ENCODE measurements around the gene PRKN.

The PRKN gene

GRCh38 chr6:162190981-162191380 lies 536.6 kb downstream of the PRKN start:
- Histone ChIP-seq H3K9ac (ENCODE audit: low read depth, low read length) (no peak overlapping the region), H3K27ac (ENCODE audit: low read length) (no peak overlapping the region), H3K4me3 (ENCODE audit: low read length) (no peak overlapping the region), H3K27me3 (ENCODE audit: insufficient read depth, low read length) (no peaks in the 10 kb centered on the region), H3K9me3 (ENCODE audit: insufficient read depth, low read depth, low read length) (no peaks in the 10 kb centered on the region), H3K4me1 (ENCODE audit: insufficient read depth, low read length) (no peaks in the 10 kb centered on the region), H3K36me3 (ENCODE audit: insufficient read depth, low read depth, low read length) (no peaks in the 10 kb centered on the region)

- H3K9me3 ChIP-seq (ENCODE audit: insufficient read depth, low read depth, low read length) = no peaks in the 10 kb centered on the region
Observed at GRCh38 chr6:162187168-162187935, 540.2 kb downstream of the PRKN start.

DNA sequence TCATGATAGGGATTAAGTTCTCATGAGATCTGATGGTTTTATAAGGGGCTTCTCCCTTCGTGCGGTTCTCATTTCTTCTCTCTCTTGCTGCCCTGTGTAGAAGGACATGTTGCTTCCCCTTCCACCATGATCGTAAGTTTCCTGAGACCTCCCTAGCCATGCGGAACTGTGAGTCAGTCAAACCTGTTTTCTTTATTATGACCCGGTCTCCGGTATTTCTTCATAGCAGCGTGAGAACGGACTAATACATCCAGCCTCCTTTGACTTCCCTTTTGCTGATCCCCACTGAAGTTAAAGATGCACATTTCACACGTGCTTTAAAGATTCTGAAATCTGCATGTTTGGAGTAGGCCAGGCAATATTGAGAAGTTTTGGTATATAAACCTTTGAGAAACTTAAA lies 543.1 kb downstream of the PRKN start:
- Histone ChIP-seq H3K9ac (ENCODE audit: low read depth, low read length) (no peak overlapping the region), H3K36me3 (ENCODE audit: insufficient read depth, low read depth, low read length) (no peaks in the 10 kb centered on the region), H3K27ac (ENCODE audit: low read length) (no peak overlapping the region), H3K9me3 (ENCODE audit: insufficient read depth, low read depth, low read length) (no peaks in the 10 kb centered on the region), H3K4me1 (ENCODE audit: insufficient read depth, low read length) (no peaks in the 10 kb centered on the region), H3K4me3 (ENCODE audit: low read length) (no peak overlapping the region), H3K27me3 (ENCODE audit: insufficient read depth, low read length) (no peaks in the 10 kb centered on the region)

More at GRCh38 chr6:162187168-162187935, 540.2 kb downstream of the PRKN start:
- H3K36me3 ChIP-seq (ENCODE audit: insufficient read depth, low read depth, low read length) = no peaks in the 10 kb centered on the region
- no peaks in the 10 kb centered on the region for H3K4me1 ChIP-seq (ENCODE audit: insufficient read depth, low read length)
- no peak overlapping the region for H3K9ac ChIP-seq (ENCODE audit: low read depth, low read length)
- no peak overlapping the region for H3K4me3 ChIP-seq (ENCODE audit: low read length)
- H3K27ac ChIP-seq (ENCODE audit: low read length) = no peak overlapping the region
- no peaks in the 10 kb centered on the region for H3K27me3 ChIP-seq (ENCODE audit: insufficient read depth, low read length)

- H3K36me3 ChIP-seq (ENCODE audit: insufficient read depth, low read depth, low read length) = no peaks in the 10 kb centered on the region
- H3K4me3 ChIP-seq (ENCODE audit: low read length) = no peak overlapping the region
- no peak overlapping the region for H3K27ac ChIP-seq (ENCODE audit: low read length)
- no peaks in the 10 kb centered on the region for H3K9me3 ChIP-seq (ENCODE audit: insufficient read depth, low read depth, low read length)
- H3K9ac ChIP-seq (ENCODE audit: low read depth, low read length) = no peak overlapping the region
- H3K4me1 ChIP-seq (ENCODE audit: insufficient read depth, low read length) = no peaks in the 10 kb centered on the region
- no peaks in the 10 kb centered on the region for H3K27me3 ChIP-seq (ENCODE audit: insufficient read depth, low read length)
Observed at GRCh38 chr6:162181741-162182401, 545.7 kb downstream of the PRKN start.

DNA sequence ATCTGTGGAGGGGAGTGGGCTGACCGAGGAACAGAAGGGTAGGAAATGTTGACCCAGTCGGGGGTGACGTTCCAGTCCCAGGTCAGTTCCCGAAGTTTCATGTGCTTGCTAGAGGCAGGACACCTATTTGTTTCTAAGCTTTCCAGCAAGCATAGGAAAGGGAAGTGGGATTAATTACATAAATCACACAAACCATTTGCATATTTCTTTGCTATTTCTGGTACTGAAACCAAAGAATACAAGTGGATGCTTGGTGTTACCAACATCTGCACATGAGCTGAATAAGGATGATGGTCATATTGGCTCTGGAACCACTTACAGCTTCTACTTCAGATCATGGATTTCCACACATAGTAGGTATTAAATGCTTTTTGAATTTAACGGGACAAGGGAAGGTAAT lies 546.5 kb downstream of the PRKN start:
- H3K9me3 ChIP-seq (ENCODE audit: insufficient read depth, low read depth, low read length) = no peaks in the 10 kb centered on the region
- no peaks in the 10 kb centered on the region for H3K27me3 ChIP-seq (ENCODE audit: insufficient read depth, low read length)
- no peak overlapping the region for H3K27ac ChIP-seq (ENCODE audit: low read length)

GRCh38 chr6:162179196-162179951 lies 548.2 kb downstream of the PRKN start:
- Histone ChIP-seq H3K27me3 (ENCODE audit: insufficient read depth, low read length) (no peaks in the 10 kb centered on the region), H3K27ac (ENCODE audit: low read length) (no peak overlapping the region), H3K4me1 (ENCODE audit: insufficient read depth, low read length) (no peaks in the 10 kb centered on the region), H3K9ac (ENCODE audit: low read depth, low read length) (no peak overlapping the region), H3K9me3 (ENCODE audit: insufficient read depth, low read depth, low read length) (no peaks in the 10 kb centered on the region), H3K36me3 (ENCODE audit: insufficient read depth, low read depth, low read length) (no peaks in the 10 kb centered on the region), H3K4me3 (ENCODE audit: low read length) (no peak overlapping the region)

More for the DNA sequence above, 546.5 kb downstream of the PRKN start:
- Histone ChIP-seq H3K4me3 (ENCODE audit: low read length) (no peak overlapping the region), H3K36me3 (ENCODE audit: insufficient read depth, low read depth, low read length) (no peaks in the 10 kb centered on the region), H3K4me1 (ENCODE audit: insufficient read depth, low read length) (no peaks in the 10 kb centered on the region), H3K9ac (ENCODE audit: low read depth, low read length) (no peak overlapping the region)

- Histone ChIP-seq H3K9me3 (ENCODE audit: insufficient read depth, low read depth, low read length) (no peaks in the 10 kb centered on the region), H3K27me3 (ENCODE audit: insufficient read depth, low read length) (no peaks in the 10 kb centered on the region), H3K4me3 (ENCODE audit: low read length) (no peak overlapping the region), H3K27ac (ENCODE audit: low read length) (no peak overlapping the region), H3K4me1 (ENCODE audit: insufficient read depth, low read length) (no peaks in the 10 kb centered on the region), H3K36me3 (ENCODE audit: insufficient read depth, low read depth, low read length) (no peaks in the 10 kb centered on the region), H3K9ac (ENCODE audit: low read depth, low read length) (no peak overlapping the region)
Observed at GRCh38 chr6:162178666-162179065, 548.9 kb downstream of the PRKN start.

DNA sequence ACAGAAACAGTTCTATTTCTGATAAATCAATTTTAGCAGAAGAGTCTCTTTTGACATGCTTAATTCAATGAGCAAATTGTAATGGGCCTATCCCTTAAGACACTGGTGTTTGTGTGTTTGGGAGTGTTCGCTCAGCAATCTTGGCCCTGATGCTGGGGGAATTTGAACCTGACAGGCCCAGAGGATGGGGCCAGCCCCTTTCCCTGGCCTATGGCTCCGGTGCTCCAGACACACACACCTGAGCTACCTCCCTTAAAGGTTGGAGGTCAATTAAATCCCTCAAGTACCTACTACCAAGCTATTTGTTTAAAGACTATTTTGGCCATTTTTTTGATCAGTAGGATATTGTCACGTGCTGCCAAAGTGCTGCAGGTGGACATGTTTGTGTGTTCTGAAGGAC lies 549.3 kb downstream of the PRKN start:
- H3K27me3 ChIP-seq (ENCODE audit: insufficient read depth, low read length) = no peaks in the 10 kb centered on the region
- no peaks in the 10 kb centered on the region for H3K4me1 ChIP-seq (ENCODE audit: insufficient read depth, low read length)
- no peaks in the 10 kb centered on the region for H3K9me3 ChIP-seq (ENCODE audit: insufficient read depth, low read depth, low read length)
- no peak overlapping the region for H3K9ac ChIP-seq (ENCODE audit: low read depth, low read length)
- H3K36me3 ChIP-seq (ENCODE audit: insufficient read depth, low read depth, low read length) = no peaks in the 10 kb centered on the region
- no peak overlapping the region for H3K4me3 ChIP-seq (ENCODE audit: low read length)
- H3K27ac ChIP-seq (ENCODE audit: low read length) = no peak overlapping the region

DNA sequence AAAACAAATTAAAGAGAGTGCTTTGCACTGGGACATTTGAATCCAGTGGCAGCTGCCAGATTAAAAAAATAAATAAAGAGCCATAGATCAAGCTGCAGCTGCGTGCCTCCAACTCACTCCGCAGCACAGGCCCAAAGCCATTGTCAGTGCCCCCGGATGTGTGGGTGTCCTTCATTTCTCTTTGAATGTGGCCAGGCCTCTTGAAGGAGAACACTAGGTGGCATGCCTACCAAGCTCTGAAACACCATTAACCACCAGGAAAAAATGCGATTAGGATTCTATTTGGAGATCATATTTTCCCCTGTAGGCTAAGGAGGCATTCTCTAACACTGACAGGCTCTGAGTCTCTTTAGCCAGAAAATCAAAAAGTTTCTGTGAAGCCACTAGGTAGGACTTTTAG lies 549.8 kb downstream of the PRKN start:
- H3K9ac ChIP-seq (ENCODE audit: low read depth, low read length) = no peak overlapping the region
- H3K9me3 ChIP-seq (ENCODE audit: insufficient read depth, low read depth, low read length) = no peaks in the 10 kb centered on the region
- no peaks in the 10 kb centered on the region for H3K36me3 ChIP-seq (ENCODE audit: insufficient read depth, low read depth, low read length)
- H3K4me3 ChIP-seq (ENCODE audit: low read length) = no peak overlapping the region
- H3K27me3 ChIP-seq (ENCODE audit: insufficient read depth, low read length) = no peaks in the 10 kb centered on the region
- no peaks in the 10 kb centered on the region for H3K4me1 ChIP-seq (ENCODE audit: insufficient read depth, low read length)
- no peak overlapping the region for H3K27ac ChIP-seq (ENCODE audit: low read length)

DNA sequence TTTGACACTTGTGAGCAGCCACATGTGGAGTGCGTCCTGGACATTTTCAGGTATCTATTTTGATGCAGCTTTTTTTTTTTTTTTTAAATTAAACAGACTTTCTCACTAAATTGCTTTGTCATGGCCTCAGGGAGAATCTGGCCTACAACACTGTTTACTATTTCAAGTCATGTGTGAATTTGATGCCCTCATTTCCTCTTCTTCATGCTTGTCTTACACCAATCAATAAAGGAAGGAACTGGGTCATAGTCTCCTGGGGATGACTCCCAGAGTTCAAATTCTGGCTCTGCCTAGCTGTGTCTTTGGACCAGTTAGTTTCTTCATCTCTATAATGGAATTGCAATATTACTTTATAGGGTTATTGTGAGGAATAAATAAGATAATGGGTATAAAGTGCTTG lies 554.1 kb downstream of the PRKN start:
- no peaks in the 10 kb centered on the region for H3K4me1 ChIP-seq (ENCODE audit: insufficient read depth, low read length)
- H3K9me3 ChIP-seq (ENCODE audit: insufficient read depth, low read depth, low read length) = no peaks in the 10 kb centered on the region
- no peaks in the 10 kb centered on the region for H3K36me3 ChIP-seq (ENCODE audit: insufficient read depth, low read depth, low read length)
- H3K4me3 ChIP-seq (ENCODE audit: low read length) = no peak overlapping the region
- no peak overlapping the region for H3K9ac ChIP-seq (ENCODE audit: low read depth, low read length)
- no peak overlapping the region for H3K27ac ChIP-seq (ENCODE audit: low read length)
- H3K27me3 ChIP-seq (ENCODE audit: insufficient read depth, low read length) = no peaks in the 10 kb centered on the region

GRCh38 chr6:162165479-162165878 lies 562.1 kb downstream of the PRKN start:
- H3K27me3 ChIP-seq (ENCODE audit: insufficient read depth, low read length) = no peaks in the 10 kb centered on the region
- H3K9ac ChIP-seq (ENCODE audit: low read depth, low read length) = no peak overlapping the region
- H3K9me3 ChIP-seq (ENCODE audit: insufficient read depth, low read depth, low read length) = no peaks in the 10 kb centered on the region
- H3K27ac ChIP-seq (ENCODE audit: low read length) = no peak overlapping the region
- no peak overlapping the region for H3K4me3 ChIP-seq (ENCODE audit: low read length)
- no peaks in the 10 kb centered on the region for H3K4me1 ChIP-seq (ENCODE audit: insufficient read depth, low read length)
- H3K36me3 ChIP-seq (ENCODE audit: insufficient read depth, low read depth, low read length) = no peaks in the 10 kb centered on the region

All from iPS-20b (cell line).